ENCODE measurements around the gene AP2A1.

AP2A1 gene

GRCh38 chr19:49837425-49837824 lies 70.6 kb downstream of the AP2A1 start:
- no peak for DNase-seq (ENCODE audit: low read depth, low spot score)
- no peak overlapping the region for H3K4me3 ChIP-seq (ENCODE audit: low read length)
- H3K27ac ChIP-seq (ENCODE audit: low read length): no peak overlapping the region
- H3K27me3 ChIP-seq (ENCODE audit: control insufficient read depth, insufficient read depth, low read length): no peaks in the 10 kb centered on the region
- no CpG with 5 or more reads among the region's 9 CpGs for WGBS (ENCODE audit: insufficient coverage, insufficient read length)
- H3K4me1 ChIP-seq (ENCODE audit: control insufficient read depth, insufficient read depth, low read length): no peaks in the 10 kb centered on the region
- H3K36me3 ChIP-seq (ENCODE audit: control insufficient read depth, insufficient read depth, low read length): peaks cover 8% of the 10 kb centered on the region
- H3K9me3 ChIP-seq (ENCODE audit: control insufficient read depth, insufficient read depth, low read length): no peaks in the 10 kb centered on the region

DNA sequence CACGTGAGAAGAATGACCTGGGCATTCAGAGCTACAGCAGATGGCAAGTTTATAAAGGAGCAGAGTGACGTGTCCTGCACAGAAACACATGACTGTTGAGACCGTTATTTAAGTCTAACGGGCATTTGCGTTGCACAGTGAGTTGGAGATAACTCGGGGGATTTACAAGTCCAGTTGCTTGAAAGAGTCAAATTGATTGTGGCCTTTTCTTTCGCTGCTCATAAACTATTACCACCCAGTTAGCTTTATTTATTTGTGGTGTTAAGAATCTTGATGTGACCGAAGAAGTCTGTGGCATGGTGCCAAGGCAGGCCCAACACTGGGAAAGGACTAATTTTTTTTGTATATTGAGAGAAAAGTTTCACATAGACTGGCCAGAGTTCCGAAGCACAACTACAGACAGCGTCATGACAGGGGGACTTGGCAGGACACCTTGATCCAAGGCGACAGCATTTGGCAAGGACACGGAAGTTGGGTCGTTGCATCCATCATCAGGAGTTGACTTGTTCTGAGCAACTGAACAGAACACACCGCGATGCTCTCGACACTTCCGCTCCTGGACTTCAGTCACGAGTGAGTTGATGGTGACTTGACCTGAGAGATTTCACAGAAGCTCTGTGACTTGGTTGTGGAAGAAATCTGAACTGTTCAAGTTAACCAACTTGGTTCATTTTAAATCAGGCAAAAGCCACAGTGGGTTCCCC lies 72.2 kb downstream of the AP2A1 start:
- Histone ChIP-seq H3K4me1 (ENCODE audit: control insufficient read depth, insufficient read depth, low read length) (no peaks in the 10 kb centered on the region), H3K36me3 (ENCODE audit: control insufficient read depth, insufficient read depth, low read length) (peaks cover 5% of the 10 kb centered on the region), H3K27ac (ENCODE audit: low read length) (no peak overlapping the region), H3K27me3 (ENCODE audit: control insufficient read depth, insufficient read depth, low read length) (no peaks in the 10 kb centered on the region), H3K4me3 (ENCODE audit: low read length) (no peak overlapping the region), H3K9me3 (ENCODE audit: control insufficient read depth, insufficient read depth, low read length) (no peaks in the 10 kb centered on the region)
- no CpG with 5 or more reads among the region's 18 CpGs for WGBS (ENCODE audit: insufficient coverage, insufficient read length)
- no peak for DNase-seq (ENCODE audit: low read depth, low spot score)

DNA sequence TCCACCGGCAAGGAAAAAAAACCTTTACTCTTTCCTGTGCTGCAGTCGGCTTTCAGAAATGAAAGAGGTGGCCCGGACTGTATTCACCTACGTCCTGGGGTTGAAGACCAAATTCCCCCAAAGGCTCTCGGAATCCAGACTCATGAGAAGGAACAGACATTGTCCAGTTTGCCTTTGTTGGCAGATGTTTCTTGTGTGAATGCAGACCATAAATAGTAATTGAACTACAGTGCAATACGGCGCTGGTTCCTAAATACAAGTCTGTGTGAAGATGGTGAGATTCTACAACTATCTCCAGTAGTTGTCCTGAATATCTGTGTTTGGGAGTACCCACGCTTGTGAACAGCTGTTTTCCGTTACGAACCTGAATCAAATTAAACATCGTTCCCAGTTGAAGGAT lies 72.9 kb downstream of the AP2A1 start:
- Histone ChIP-seq H3K36me3 (ENCODE audit: control insufficient read depth, insufficient read depth, low read length) (peaks cover 5% of the 10 kb centered on the region), H3K9me3 (ENCODE audit: control insufficient read depth, insufficient read depth, low read length) (no peaks in the 10 kb centered on the region), H3K27ac (ENCODE audit: low read length) (no peak overlapping the region), H3K4me1 (ENCODE audit: control insufficient read depth, insufficient read depth, low read length) (no peaks in the 10 kb centered on the region), H3K27me3 (ENCODE audit: control insufficient read depth, insufficient read depth, low read length) (no peaks in the 10 kb centered on the region), H3K4me3 (ENCODE audit: low read length) (no peak overlapping the region)
- no peak for DNase-seq (ENCODE audit: low read depth, low spot score)
- WGBS (ENCODE audit: insufficient coverage, insufficient read length): no CpG with 5 or more reads among the region's 11 CpGs

DNA sequence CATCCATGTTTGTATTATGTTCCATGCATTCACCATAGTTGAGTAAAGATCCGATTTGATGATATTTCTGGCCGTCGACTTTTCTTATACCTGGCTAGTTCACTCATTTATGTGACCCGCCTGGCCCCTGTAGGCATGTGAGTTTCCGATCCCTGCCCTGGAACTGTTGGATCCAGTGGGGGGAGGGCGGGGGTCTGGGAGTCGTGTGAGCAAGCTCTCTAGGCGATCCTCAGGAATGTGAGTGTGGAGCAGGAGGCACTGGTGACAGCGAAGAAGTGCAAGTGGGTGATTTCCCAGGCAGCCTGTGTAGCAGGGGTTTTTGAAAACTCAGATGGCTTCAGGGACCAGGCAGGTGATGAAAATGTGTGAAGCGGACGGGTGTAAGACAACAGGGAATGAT lies 73.5 kb downstream of the AP2A1 start:
- Histone ChIP-seq H3K4me3 (ENCODE audit: low read length) (no peak overlapping the region), H3K36me3 (ENCODE audit: control insufficient read depth, insufficient read depth, low read length) (peaks cover 2% of the 10 kb centered on the region), H3K27ac (ENCODE audit: low read length) (no peak overlapping the region), H3K27me3 (ENCODE audit: control insufficient read depth, insufficient read depth, low read length) (no peaks in the 10 kb centered on the region), H3K9me3 (ENCODE audit: control insufficient read depth, insufficient read depth, low read length) (no peaks in the 10 kb centered on the region), H3K4me1 (ENCODE audit: control insufficient read depth, insufficient read depth, low read length) (no peaks in the 10 kb centered on the region)
- DNase-seq (ENCODE audit: low read depth, low spot score): no peak
- no CpG with 5 or more reads among the region's 11 CpGs for WGBS (ENCODE audit: insufficient coverage, insufficient read length)

DNA sequence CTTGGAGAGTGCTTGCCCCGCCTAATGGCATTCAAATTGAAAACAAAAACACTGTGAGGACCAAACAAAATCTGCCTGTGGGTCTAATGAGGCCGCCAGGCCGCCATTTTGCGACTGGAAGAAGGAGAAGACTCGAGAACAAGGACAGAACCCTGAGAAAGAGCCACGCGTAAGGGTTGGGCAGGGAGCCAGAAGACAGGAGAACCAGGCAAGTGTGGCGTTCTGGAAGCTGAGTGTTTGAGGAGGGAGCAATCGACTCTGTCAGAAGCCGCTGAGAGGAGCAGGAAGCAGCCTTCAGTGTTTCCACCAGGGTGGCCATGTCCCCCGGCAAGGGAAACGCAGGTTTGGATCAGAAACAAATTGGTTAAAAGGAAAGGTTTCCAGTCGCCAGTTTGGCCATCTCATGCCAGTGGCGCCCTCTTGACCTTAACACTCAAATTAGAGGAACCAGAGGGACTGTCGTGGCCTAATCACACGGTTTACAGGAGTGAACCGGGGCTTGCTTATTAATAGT lies 74.0 kb downstream of the AP2A1 start:
- Histone ChIP-seq H3K27ac (ENCODE audit: low read length) (no peak overlapping the region), H3K27me3 (ENCODE audit: control insufficient read depth, insufficient read depth, low read length) (no peaks in the 10 kb centered on the region), H3K4me3 (ENCODE audit: low read length) (no peak overlapping the region), H3K36me3 (ENCODE audit: control insufficient read depth, insufficient read depth, low read length) (peaks cover 2% of the 10 kb centered on the region), H3K9me3 (ENCODE audit: control insufficient read depth, insufficient read depth, low read length) (no peaks in the 10 kb centered on the region), H3K4me1 (ENCODE audit: control insufficient read depth, insufficient read depth, low read length) (no peaks in the 10 kb centered on the region)
- DNase-seq (ENCODE audit: low read depth, low spot score): no peak
- WGBS (ENCODE audit: insufficient coverage, insufficient read length): no CpG with 5 or more reads among the region's 17 CpGs

DNA sequence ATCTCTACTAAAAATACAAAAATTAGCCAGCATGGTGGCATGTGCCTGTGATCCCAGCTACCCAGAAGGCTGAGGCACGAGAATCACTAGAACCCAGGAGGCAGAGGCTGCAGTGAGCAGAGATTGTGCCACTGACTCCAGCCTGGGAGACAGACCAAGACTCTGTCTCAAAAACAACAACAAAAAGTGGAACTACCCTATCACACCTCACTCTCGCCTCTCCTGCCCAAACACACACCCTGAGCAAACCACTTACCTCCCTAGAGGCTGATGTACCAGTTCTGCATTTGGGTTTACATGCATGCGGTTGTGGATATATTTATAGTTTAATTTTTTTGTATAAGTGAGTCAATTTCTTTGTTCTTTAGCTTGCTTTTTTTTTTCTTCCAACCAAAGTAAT lies 76.5 kb downstream of the AP2A1 start:
- DNase-seq (ENCODE audit: low read depth, low spot score): no peak
- Histone ChIP-seq H3K27ac (ENCODE audit: low read length) (no peak overlapping the region), H3K4me1 (ENCODE audit: control insufficient read depth, insufficient read depth, low read length) (no peaks in the 10 kb centered on the region), H3K4me3 (ENCODE audit: low read length) (no peak overlapping the region), H3K36me3 (ENCODE audit: control insufficient read depth, insufficient read depth, low read length) (peaks cover 2% of the 10 kb centered on the region; the same call in 1 of the 2 replicates), H3K27me3 (ENCODE audit: control insufficient read depth, insufficient read depth, low read length) (no peaks in the 10 kb centered on the region), H3K9me3 (ENCODE audit: control insufficient read depth, insufficient read depth, low read length) (no peaks in the 10 kb centered on the region)
- no CpG with 5 or more reads among the region's 3 CpGs for WGBS (ENCODE audit: insufficient coverage, insufficient read length)

DNA sequence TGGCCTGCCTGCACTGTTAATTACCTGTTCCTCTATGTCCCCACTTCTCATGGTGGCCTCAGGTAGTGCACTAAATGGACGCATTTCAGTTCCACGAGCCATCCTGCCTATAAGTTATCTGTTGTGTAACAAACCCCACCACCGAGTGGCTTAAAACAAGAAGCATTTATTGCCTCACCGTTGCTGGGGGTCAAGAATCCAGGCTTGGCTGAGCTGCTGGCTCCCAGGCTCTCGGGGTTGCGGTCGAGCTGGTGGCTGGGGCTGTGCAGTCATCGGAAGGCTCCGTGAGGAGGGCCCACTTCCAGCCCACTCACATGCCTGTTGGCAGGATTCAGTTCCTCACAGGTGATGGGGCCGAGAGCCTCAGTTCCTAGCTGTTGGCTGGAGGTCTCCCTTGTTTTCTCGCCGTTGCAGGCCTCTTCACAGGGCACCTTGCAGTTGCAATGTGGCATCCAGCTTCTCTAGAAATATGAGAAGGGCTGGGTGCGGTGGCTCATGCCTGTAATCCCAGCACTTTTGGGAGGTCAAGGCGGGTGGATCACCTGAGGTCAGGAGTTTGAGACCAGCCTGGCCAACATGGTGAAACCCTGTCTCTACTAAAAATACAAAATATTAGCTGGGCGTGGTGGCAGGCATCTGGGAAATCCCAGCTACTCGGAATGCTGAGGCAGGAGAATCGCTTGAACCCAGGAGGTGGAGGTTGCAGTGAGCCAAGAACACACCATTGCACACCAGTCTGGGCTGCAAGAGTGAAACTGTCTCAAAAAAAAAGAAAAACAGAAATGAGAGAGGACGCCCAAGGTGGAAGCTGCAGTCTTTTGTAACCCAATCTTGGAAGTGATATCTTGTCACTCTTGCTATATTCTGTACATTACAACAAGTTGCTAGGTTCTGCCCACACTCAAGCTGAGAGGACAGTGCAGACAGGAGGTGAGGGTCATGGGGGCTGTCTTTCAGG lies 77.6 kb downstream of the AP2A1 start:
- Histone ChIP-seq H3K27me3 (ENCODE audit: control insufficient read depth, insufficient read depth, low read length) (no peaks in the 10 kb centered on the region), H3K4me1 (ENCODE audit: control insufficient read depth, insufficient read depth, low read length) (no peaks in the 10 kb centered on the region), H3K4me3 (ENCODE audit: low read length) (no peak overlapping the region), H3K36me3 (ENCODE audit: control insufficient read depth, insufficient read depth, low read length) (no peaks in the 10 kb centered on the region), H3K9me3 (ENCODE audit: control insufficient read depth, insufficient read depth, low read length) (no peaks in the 10 kb centered on the region), H3K27ac (ENCODE audit: low read length) (no peak overlapping the region)
- WGBS (ENCODE audit: insufficient coverage, insufficient read length): no CpG with 5 or more reads among the region's 18 CpGs
- no peak for DNase-seq (ENCODE audit: low read depth, low spot score)

DNA sequence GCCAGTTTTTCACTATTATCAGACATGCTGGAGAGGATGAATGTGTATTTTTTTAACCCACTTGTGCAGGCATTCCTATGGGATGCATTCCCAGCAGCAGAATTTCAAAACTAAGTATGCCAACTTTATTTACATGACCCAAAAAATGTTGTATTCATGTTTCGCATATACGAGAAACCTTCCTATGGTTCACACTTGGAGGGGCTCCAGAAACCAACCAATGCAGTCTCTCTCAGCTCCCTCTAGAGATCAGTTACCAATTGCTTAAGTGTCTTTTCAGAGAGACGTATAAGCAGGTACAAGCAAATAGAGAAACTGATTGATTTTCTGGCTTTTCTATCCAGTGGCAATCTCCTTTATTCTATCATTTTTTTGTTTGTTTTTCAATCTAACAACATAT lies 78.6 kb downstream of the AP2A1 start:
- WGBS (ENCODE audit: insufficient coverage, insufficient read length): no CpG with 5 or more reads among the region's 3 CpGs
- H3K4me1 ChIP-seq (ENCODE audit: control insufficient read depth, insufficient read depth, low read length): peaks cover 3% of the 10 kb centered on the region; the same call in 1 of the 2 replicates
- H3K36me3 ChIP-seq (ENCODE audit: control insufficient read depth, insufficient read depth, low read length): no peaks in the 10 kb centered on the region
- H3K9me3 ChIP-seq (ENCODE audit: control insufficient read depth, insufficient read depth, low read length): no peaks in the 10 kb centered on the region
- DNase-seq (ENCODE audit: low read depth, low spot score): no peak
- H3K27ac ChIP-seq (ENCODE audit: low read length): no peak overlapping the region
- no peak overlapping the region for H3K4me3 ChIP-seq (ENCODE audit: low read length)
- H3K27me3 ChIP-seq (ENCODE audit: control insufficient read depth, insufficient read depth, low read length): no peaks in the 10 kb centered on the region

DNA sequence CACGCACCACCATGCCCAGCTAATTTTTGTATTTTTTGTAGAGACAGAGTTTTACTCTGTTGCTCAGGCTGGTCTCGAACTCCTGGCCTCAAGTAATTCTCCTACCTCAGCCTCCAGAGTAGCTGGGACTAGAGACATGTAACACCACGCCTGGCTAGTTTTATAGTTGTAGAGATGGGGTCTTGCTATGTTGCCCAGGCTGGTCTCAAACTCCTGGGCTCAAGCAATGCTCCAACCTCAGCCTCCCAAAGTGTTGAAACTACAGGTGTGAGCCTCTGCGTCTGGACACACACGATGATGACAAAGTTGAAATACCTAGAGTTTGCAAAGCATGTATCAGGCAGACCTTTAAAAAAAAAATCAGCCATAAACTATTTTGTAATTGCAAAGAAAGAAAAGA lies 79.6 kb downstream of the AP2A1 start:
- no peak overlapping the region for H3K4me3 ChIP-seq (ENCODE audit: low read length)
- no peaks in the 10 kb centered on the region for H3K9me3 ChIP-seq (ENCODE audit: control insufficient read depth, insufficient read depth, low read length)
- no peaks in the 10 kb centered on the region for H3K27me3 ChIP-seq (ENCODE audit: control insufficient read depth, insufficient read depth, low read length)
- no peak overlapping the region for H3K27ac ChIP-seq (ENCODE audit: low read length)
- peaks cover 3% of the 10 kb centered on the region; the same call in 1 of the 2 replicates for H3K4me1 ChIP-seq (ENCODE audit: control insufficient read depth, insufficient read depth, low read length)
- no peak for DNase-seq (ENCODE audit: low read depth, low spot score)
- WGBS (ENCODE audit: insufficient coverage, insufficient read length): no CpG with 5 or more reads among the region's 5 CpGs
- H3K36me3 ChIP-seq (ENCODE audit: control insufficient read depth, insufficient read depth, low read length): no peaks in the 10 kb centered on the region

Data from iPS DF 6.9 (cell line).